HG02588 (cell line): ENCODE measurements around the gene AIMP2.
A peak's percentile ranks its signal among the peaks of the same experiment; 100 is the strongest.
"Not testable (repeated sequence)": the region's sequence is repeated elsewhere in the genome, so short reads cannot be mapped to it uniquely, and the experiment has no call there.

ENCODE experiments used
- ATAC-seq: cut with Tn5 transposase; IDR thresholded peaks from one replicate; pipeline ENCODE4 v1.9.1; 2021; ENCODE audit warnings: mild to moderate bottlenecking, moderate library complexity; ENCODE audit not compliant: unreplicated experiment

The AIMP2 gene

DNA sequence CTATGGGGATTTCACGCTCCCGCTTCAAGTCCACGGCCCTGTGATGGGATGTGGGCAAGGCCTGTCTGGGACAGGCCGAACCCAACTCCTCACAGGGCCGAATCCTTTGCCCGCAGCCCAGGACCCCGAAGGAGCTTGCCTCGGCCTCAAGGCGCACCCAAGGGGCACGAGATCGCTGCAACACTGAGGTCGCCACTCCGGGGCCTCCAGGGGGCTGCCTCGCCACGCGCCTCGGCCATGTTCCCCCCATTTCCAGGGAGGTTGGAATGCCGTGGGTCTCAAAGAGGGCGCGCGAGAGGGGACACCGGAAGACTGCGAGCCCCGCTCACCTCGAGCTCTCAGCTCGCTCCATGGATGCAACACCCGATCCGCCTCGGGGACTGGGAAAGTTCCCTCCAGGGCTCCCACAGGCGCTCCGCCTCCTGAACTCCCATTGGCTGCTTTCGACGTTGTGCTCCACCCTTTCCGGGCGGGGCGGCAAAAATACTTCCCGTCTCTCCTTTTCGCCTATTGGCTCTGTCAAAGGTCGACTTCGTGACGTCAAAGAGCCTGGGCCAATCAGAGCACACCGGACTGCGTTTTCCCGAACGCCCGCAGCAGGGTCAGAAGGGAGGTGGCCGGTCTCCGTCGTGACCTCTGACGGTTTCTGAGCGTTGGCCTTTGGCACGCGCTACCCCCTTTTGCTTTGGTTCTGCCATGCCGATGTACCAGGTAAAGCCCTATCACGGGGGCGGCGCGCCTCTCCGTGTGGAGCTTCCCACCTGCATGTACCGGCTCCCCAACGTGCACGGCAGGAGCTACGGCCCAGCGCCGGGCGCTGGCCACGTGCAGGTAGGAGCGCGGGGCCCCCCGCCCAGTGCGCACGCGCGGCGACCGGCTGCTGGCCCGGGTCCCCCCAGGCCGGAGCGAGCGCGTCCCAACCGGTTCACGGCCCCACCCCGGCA lies at the start of gene AIMP2, which contains the start of gene PMS2:
Gene AIMP2, plus strand, starts transcription at position 605 of the 944 bp plus-strand sequence. Its CDS starts 92 bp downstream, at position 697.
Gene PMS2, minus strand, starts transcription at position 382 of the 944 bp plus-strand sequence. Its CDS starts 30 bp downstream, at position 352.
- peak; percentile 93 for ATAC-seq

DNA sequence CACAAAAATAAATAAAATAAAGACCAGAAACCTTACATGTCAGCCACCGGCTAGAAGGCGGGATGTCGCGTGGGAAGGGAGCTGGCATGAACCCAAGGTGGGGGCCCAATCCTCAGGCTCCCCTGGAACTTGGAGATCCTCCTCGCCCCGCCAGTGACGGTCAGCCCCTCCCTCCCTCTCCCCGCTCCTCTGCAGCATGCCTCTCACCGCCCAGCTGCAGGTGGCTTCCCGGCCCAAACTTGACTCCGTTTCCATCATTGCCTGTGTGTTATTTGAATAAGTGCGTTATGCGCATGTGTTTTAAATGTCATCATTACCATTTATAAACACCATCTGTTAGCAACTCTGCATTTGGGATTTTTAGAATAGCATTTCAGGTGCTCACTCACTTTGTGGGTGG lies 45.9 kb upstream of the AIMP2 start:
- ATAC-seq: not testable (repeated sequence)

DNA sequence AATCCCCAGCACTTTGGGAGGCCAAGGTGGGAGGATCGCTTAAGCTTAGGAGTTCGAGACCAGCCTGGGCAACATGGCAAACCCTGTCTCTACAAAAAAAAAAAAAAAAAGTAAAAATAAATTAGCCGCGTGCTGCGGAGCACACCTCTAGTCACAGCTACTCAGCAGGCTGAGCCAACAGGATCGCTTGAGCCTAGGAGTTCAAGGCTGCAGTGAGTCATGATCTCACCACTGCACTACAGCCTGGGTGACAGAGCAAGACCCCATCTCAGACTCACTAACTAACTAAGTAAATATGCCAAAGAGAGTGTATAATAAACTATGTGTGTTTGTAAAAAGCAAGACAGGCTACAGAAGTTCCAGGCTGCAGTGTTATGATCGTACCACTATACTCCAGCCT lies 45.3 kb upstream of the AIMP2 start:
- ATAC-seq: not testable (repeated sequence)

DNA sequence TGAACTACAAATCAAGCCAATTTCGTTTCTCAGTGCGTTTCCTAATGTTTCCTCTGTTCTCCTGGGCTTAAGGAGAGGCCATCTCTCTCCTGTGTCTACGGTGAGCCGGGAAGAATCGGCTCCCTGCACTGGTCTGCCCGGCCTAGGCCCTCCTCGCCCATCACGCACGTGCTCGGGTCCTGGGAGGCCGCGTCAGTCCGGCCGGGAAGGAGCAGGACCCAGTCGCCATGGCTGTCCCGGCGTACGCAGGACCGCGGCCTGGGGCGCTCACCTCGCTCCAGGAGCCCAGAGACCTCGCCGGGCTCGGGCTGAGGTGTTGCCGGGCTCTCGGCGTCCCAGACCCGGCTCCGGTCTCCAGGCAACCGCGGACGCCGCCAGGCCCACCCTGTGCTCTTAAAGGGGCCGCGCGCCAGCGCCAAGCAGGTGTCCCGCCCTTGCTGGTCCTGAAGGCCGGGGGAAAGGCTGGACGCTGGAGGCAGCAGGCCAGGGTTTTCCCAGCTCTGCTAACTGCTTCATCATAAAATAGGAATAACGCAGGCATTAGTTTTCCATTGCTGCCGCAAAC lies 38.6 kb upstream of the AIMP2 start, which contains the start of gene RSPH10B:
Gene RSPH10B, minus strand, starts transcription at position 343 of the 565 bp plus-strand sequence. CDS start 3,573 bp downstream, outside the sequence.
- ATAC-seq: not testable (repeated sequence)

DNA sequence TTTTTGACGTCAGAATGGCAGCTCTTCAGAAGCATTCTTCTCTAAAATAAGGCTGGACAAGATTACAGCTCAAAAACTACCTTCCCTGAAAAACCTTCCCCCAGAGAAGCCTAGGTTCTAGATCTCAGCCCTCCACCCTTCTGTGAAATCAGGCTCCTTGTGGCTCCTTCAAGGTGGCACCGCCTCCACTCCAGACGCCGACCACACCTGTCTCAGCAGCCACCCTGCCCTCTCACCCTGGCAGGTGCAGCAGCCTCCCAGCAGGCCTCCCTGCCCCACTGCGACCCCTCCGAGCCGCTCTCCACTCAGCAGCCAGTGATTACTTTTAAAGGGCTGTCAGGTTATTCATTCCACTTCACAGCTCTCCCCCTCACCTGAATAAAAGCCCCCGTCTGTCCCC lies 35.5 kb upstream of the AIMP2 start:
- ATAC-seq: not testable (repeated sequence)

DNA sequence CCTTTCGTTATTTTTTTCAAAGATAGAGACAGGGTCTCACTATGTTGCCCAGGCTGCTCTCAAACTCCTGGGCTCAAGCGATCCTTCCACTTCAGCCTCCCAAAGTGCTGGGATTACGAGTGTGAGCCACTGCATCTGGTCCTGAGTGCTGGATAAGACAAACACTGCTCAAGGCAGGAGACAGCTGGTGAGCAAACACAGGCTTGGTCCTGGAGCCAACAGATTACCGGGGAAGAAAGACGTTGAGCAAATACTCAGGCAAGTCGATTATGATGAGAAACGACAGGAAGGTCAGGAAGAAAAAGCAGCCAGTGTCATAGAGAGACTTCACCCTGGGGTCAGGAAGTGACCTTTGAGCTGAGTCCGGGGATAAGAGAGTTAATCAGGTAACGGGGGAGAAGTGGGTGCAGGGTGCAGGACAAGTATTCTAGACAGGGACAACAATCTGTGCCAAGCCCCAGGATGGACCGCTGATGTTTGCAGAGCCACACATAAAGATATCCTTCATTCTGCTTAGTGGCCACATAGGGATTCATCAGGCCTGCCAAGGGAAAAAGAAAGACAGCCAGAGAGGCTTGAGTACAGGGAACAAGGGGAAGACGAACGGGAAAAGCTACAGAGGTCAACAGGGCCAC lies 29.3 kb upstream of the AIMP2 start:
- not testable (repeated sequence) for ATAC-seq

DNA sequence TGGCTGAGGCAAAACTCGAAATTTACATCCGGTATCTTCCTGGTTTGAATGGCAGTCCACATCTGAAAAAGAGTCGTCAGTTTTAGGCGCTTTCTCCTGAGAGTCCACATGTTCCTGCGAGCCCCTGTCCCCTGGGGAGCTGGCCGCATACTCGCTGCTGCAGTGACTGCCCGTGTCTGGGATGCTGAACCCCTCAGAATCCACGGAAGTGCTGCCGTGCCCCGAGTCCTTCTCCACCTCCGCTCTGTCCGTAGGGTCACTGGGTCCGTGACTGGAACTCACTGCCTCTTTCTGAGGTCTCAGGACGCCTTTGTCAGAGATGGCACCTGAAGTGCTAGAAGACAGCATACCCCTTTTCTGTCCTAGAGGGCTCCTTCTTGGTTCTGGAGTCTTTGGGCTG lies 22.0 kb upstream of the AIMP2 start:
- not testable (repeated sequence) for ATAC-seq

DNA sequence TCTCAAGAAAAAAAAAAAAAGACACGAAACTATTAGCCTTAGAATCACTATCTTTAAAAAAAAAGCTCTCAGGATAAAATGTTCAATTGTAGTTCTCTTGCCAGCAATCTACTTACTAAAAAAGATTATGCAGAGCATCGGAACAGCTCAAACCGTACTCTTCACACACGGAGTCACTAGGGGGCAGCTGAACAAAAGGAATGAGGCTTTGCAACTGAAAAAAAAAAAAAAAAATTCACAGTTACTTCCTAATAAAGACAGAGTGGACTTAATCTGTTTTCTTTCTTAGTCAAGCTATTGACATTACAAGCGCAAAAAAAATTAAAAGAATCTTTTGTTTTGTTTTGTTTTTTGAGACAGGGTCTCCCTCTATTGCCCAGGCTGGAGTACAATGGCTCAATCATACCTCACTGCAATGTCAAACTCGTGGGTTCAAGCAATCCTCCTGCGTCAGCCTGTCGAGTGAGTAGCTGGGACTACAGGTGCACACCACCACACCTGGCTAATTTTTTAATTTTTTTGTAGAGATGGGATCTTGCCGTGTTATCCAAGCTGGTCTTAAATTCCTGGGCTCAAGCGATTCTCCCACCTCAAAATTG lies 11.8 kb upstream of the AIMP2 start:
- no peak for ATAC-seq

DNA sequence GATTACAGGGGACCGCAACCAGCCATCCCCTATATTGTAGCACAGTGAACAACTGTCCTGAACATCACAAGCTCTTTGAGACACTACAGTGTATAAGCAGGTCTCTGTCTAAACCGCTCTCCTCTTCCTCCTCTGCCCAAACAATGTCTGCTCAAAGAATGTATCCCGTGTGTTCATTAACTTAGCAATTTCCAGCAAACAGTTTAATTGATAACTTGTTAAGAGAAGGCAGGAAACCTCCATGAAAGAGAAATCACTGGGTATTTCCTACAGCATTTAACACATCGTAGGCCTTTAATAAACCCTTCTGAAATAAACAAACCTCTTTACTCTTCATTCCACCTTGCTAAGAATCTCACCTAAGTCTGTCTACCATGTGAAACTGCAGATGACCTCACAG lies 1.7 kb upstream of the AIMP2 start:
- no peak for ATAC-seq

DNA sequence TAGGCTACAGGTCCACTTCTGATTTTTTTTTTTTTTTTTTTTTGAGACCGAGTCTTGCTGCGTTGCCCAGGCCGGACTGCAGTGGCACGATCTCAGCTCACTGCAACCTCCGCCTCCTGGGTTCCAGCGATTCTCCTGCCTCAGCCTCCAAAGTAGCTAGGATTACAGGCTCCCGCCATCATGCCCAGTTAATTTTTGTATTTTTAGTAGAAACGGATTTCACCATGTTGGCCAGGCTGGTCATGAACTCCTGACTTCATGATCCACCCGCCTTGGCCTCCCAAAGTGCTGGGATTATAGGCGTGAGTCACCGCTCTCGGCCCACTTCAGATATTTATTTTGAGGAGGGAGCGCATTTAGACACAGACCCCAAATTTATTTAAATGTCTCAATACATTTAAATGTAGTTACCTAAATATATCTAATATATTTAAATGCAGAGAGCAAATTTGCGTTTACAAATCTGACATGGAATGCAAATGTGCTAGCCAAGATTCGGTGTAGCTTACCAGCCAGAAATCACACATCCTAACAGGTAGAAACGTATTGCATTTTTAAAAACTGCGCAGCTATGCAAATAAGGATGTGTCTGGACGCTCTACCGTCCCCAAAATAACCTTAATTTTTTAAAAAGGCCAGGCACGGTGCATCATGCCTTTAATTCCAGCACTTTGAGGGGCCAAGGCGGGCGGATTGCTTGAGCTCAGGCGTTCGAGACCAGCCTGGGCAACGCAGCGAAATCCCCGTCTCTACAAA lies 1.1 kb upstream of the AIMP2 start:
- ATAC-seq: not testable (repeated sequence)

DNA sequence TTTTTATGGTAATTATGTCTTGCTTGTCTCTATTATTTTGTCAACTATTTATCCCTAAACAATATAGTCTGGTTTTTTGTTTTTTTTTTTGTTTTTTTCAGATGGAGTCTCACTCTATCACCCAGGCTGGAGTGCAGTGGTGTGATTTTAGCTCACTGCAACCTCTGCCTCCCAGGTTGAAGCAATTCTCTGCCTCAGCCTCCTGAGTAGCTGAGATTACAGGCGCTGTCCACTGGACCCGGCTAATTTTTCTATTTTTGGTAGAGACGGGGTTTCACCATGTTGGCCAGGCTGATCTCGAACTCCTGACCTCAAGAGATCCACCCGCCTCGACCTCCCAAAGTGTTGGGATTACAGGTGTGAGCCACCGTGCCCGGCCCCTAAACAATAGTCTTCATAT lies 1.3 kb downstream of the AIMP2 start:
- ATAC-seq: not testable (repeated sequence)

DNA sequence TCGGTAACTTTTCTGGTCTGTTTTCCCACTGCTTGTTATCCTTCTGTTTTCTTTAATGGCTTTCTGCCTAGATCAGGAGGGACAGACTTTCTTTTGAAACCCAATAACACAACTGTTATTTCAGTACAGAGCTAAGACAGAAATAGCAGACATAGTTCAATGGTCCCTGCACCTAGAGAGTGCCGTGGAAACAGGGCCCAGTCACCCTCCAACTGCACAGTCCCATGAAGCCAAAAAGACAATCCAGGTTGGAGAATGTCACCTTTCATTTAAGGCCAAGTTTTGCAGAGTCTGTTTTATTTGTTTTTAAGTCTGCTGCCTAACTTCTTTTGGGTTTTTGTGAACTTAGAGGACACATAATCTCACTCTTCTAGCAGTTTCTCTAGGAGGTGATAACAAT lies 2.5 kb downstream of the AIMP2 start:
- no peak for ATAC-seq

DNA sequence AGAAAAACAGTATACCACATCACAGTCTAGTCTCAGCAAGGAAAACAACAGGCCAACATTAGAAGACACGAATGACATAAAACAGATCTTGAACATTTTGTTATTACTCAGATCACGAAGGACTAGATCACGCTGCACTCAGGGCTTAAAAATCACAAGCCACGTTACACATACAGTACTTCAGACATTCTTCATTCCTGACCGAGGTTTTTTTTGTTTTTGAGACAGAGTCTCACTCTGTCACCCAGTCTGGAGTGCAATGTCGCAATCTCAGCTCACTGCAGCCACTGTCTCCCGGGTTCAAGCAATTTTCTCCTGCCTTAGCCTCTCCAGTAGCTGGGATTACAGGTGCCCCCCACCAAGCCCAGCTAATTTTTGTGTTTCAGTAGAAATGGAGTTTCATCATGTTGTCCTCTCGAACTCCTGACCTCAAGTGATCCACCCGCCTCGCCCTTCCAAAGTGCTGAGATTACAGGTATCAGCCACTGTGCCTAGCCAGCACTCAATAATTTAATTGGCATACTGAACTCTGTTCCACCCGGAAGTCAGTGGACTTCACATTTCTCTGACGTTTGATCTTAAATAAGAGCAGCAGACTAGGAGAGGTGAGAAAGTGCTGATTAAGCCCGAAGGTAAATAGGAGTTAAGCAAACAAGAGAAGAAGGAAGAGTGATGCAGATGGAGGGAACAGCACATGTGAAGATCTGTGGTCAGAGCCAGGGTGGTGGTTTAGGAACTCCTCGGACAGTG lies 3.5 kb downstream of the AIMP2 start:
- ATAC-seq: no peak

DNA sequence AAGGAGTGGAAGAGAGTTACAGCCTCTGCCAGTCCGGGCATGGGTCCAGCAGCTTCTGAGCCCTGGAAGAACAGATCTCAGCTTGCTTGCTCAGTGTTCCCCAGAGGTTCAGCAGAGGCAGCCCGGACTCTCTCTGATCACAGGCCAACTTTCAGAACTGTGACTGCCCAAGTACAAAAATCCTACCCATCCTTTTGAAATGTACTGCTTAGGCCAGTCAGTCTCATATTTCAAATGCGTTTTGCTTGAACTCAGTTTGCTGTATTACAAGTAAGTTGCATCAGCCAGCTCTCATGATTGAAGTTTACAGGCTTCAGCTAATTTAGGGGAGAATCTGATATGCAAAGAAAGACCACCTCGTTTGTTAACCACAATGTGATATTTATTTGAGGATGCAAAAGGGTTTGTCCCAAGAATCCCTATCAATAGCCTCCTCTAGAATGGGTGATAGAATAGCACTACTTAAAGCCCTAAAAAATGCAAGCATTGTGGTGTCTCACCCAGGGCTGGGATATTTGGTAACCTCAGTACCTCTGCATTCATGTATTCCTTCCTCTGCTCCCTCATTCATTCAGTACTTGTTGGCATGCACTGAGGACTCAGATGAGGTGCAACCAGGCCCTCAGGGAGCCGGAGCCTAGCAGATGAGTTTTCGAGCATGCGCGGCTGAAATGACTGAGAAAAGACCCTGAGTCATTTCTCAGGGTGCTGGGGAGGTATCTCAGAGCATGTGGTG lies 7.0 kb downstream of the AIMP2 start:
- ATAC-seq: no peak

DNA sequence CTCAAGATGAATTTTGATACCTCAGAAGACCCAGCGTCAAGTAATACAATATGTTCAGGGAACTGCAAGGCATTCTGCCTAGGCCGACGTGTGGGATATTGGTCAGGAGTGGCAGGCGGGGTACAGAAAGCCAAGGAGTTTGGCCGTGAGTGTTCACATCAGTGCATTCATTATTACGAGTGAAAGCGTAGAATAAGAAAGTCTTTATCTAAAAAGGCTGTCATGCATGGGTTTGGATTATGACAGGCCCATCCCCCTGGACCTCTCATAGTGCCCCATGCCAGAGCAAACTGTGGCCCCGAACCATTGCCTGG lies 7.5 kb downstream of the AIMP2 start:
- ATAC-seq: no peak

DNA sequence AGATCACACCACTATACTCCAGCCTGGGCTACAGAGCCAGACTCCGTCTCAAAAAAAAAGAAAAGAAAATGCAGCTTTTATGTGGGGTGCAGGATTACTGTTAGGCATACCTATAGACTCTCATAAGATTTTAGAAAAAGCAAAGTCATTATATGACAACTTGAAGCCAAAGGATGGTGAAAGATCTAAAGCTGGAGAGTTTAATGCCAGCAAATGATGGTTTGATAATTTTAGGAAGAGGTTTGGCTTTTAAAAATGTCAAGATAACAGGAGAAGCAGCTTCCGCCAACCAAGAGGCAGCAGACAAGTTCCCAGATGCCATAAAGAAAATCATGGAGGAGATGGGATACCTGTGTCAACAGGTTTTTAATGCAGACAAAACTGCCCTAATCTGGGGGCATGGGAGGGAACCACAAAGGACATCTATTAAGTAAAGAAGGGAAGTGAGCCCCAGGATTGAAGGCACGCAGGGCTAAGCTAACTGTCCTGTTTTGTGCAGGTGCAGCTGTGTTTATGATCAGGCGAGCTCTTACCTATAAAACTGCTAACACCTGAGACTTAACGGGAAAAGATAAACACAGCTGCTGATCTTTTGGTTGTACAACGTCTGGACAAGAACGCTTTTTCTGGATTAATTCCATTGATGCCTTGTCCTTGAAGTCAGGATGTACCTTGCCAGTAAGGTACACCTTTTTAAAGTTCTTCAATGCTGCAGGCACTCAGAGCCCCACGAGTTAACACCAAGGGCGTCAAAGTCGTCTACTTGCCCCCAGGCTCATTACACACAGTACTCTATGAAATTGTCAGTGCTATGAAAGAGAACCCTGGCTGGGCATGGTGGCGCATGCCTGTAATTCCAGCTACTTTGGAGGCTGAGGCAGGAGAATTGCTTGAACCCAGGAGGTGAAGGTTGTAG lies 11.6 kb downstream of the AIMP2 start:
- no peak for ATAC-seq

DNA sequence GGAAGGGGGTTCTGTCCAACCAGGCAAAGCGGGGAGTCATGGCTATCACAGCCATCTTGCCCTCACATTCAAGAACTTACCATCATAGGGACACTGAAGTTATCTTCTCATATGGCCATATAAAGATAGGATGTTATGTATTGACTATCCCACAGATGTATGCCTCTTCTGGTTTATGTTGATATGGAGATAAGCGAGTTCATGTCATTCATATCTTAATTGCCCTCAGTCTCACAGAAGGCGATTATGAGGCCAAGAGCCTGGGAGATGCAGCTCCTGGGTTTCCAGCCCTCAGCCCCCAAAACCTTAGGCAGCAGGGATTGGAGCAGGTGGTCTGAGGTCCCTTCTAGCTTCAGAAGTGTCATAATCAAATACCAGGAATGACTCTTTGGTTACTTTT lies 13.6 kb downstream of the AIMP2 start:
- ATAC-seq: no peak

DNA sequence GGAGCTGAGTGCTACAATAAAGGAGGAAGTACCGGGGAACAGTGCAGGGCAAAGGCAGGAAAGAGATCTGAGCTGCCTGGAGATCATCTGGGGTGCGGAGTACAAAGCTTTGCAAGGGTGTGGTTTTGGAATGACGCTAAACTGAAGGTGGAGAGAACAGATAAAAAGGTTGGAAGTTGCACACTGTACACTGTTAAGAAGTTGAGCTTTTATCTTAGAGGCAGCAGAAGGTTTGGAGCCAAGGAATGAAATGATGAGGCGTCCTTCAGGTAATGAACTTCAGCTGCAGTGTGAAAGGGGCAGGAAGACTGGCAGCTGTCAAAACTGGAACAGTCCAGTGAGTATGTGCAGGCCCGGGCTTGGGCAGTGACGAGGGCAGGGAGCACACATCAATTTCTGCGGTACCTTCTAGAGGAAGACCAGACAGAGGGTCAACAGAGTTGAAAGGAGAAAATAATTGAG lies 14.9 kb downstream of the AIMP2 start:
- no peak for ATAC-seq
